Posterior vena cava (tissue), 2 donors: ENCODE data around the gene CD96. TPM values are rescaled to one million over a fixed set of nuclear protein-coding genes. Genes with fewer than 3 reads are reported as not detected.
"Not testable (repeated sequence)": the region's sequence is repeated elsewhere in the genome, so short reads cannot be mapped to it uniquely, and the experiment has no call there.

ENCODE experiments used
- DNase-seq: peaks from one replicate; pipeline ENCODE4 v3.0.0-alpha.2; 2020; ENCODE audit warnings: low spot score
- intact Hi-C, 2 donors: fragments of 100-400 bp; cut with DNase I; formaldehyde crosslinking; loops; one replicate each; pipeline versions ENCODE4 v1.14.1 to v1.14.2; 2022 to 2023
- long read RNA-seq, 2 donors: library from polyadenylated mRNA; unstranded; transcript quantifications; one replicate each; pipeline ENCODE4 v2.0.0, GENCODE V29; 2020 to 2021
- total RNA-seq, 2 donors: library from RNA; stranded (reverse); fragmentation: NEBNext Ultra II Directional; extraction: Animal tissue kit (Norgen Biotek cat#: 25700); gene quantifications; one replicate each; pipeline ENCODE4 v1.2.1, GENCODE V29; 2021
- donor health status: DM: yes; HTN: yes; CAD: no.
- donor health status: DM: yes; HTN: yes; CAD: no.

The CD96 gene
- total RNA-seq, result 1 to 10 TPM; 1.1 to 2.5 TPM
- long read RNA-seq, donor 1, partial matches to known transcripts, result 0 of 1 reads
- long read RNA-seq, donor 1, other reads (novel, unspliced or antisense), result 1 of 1 reads
- long read RNA-seq, donor 2, partial matches to known transcripts, result 0 of 1 reads
- long read RNA-seq, donor 2, other reads (novel, unspliced or antisense), result 1 of 1 reads

GRCh38 chr3:111541911-111542483, at the start of gene CD96:
Gene CD96, plus strand, starts transcription at chr3:111542197. Its CDS starts 52 bp downstream, at chr3:111542249.
- no peak for DNase-seq
- intact Hi-C loops, result no loop called here

- intact Hi-C loops, result no loop called here
- DNase-seq, result no peak
Measured at GRCh38 chr3:111493276-111493675, 48.7 kb upstream of the CD96 start.

GRCh38 chr3:111496894-111497559, 45.0 kb upstream of the CD96 start:
- peak; percentile 73 for DNase-seq
- intact Hi-C loops, result no loop called here

- no peak for DNase-seq
- intact Hi-C loops, result no loop called here
Measured at GRCh38 chr3:111498022-111498421, 44.0 kb upstream of the CD96 start.

- intact Hi-C loops, result no loop called here
- DNase-seq, result no peak
Measured at GRCh38 chr3:111506435-111506834, 35.6 kb upstream of the CD96 start.

GRCh38 chr3:111509308-111509707, 32.7 kb upstream of the CD96 start:
- intact Hi-C loops, result no loop called here
- no peak for DNase-seq

GRCh38 chr3:111517801-111518200, 24.2 kb upstream of the CD96 start:
- DNase-seq, result no peak
- intact Hi-C loops, result no loop called here

GRCh38 chr3:111519178-111519855, 22.7 kb upstream of the CD96 start:
- intact Hi-C loops, result no loop called here
- no peak for DNase-seq

- intact Hi-C loops, result no loop called here
- no peak for DNase-seq
Measured at GRCh38 chr3:111521891-111522290, 20.1 kb upstream of the CD96 start.

GRCh38 chr3:111524486-111524885, 17.5 kb upstream of the CD96 start:
- intact Hi-C loops, DNase-seq: not testable (repeated sequence)

- no peak for DNase-seq
- intact Hi-C loops, result no loop called here
Measured at GRCh38 chr3:111531446-111531845, 10.6 kb upstream of the CD96 start.

GRCh38 chr3:111534701-111535100, 7.3 kb upstream of the CD96 start:
- DNase-seq, result no peak
- intact Hi-C loops, result no loop called here

- intact Hi-C loops, result no loop called here
- no peak for DNase-seq
Measured at GRCh38 chr3:111538111-111538510, 3.9 kb upstream of the CD96 start.

- DNase-seq, result no peak
- intact Hi-C loops, result no loop called here
Measured at GRCh38 chr3:111538681-111539083, 3.3 kb upstream of the CD96 start.

GRCh38 chr3:111539351-111540331, 2.4 kb upstream of the CD96 start:
- intact Hi-C loops, result no loop called here
- DNase-seq, result no peak

- intact Hi-C loops, result no loop called here
- no peak for DNase-seq
Measured at GRCh38 chr3:111541391-111541790, 606 bp upstream of the CD96 start.

GRCh38 chr3:111542611-111543300, 759 bp downstream of the CD96 start:
- DNase-seq, result no peak
- intact Hi-C loops, result no loop called here

GRCh38 chr3:111545349-111545748, 3.4 kb downstream of the CD96 start:
- DNase-seq, result no peak
- intact Hi-C loops, result no loop called here

GRCh38 chr3:111547631-111548030, 5.6 kb downstream of the CD96 start:
- no peak for DNase-seq
- intact Hi-C loops, result no loop called here
